Peyer's patch (tissue), 4 donors: ENCODE data around the gene ALG6. TPM values are rescaled to one million over a fixed set of nuclear protein-coding genes. Genes with fewer than 3 reads are reported as not detected.

Experiments used
- DNase-seq, 3 donors: peaks; one replicate each; pipeline ENCODE4 v3.0.0-alpha.2; 2017 to 2019
- H3K27ac ChIP-seq, 4 donors: fragments of 200-600 bp; sonication (generic); one replicate each; pipeline ENCODE4 v1.5.1; 2016 to 2019
- H3K27me3 ChIP-seq, 2 donors: fragments of 200-600 bp; sonication (generic); one replicate each; pipeline ENCODE4 v1.5.1; 2019
- H3K36me3 ChIP-seq, 3 donors: fragments of 200-600 bp; sonication (generic); one replicate each; pipeline ENCODE4 v1.5.1; 2016 to 2019
- H3K4me1 ChIP-seq, 4 donors: fragments of 200-600 bp; sonication (generic); one replicate each; pipeline ENCODE4 v1.5.1; 2016 to 2019
- H3K4me3 ChIP-seq, 4 donors: fragments of 200-600 bp; sonication (generic); 1 replicate in 3 of 4; 2 replicates in 1 of 4; pipeline ENCODE4 v1.5.1; 2016 to 2019; ENCODE audit warnings: mild to moderate bottlenecking in 1 of 4
- H3K9me3 ChIP-seq, 4 donors: fragments of 200-600 bp; sonication (generic); one replicate each; pipeline ENCODE4 v1.5.1; 2016 to 2019; ENCODE audit warnings: mild to moderate bottlenecking in 1 of 4
- POLR2A ChIP-seq, 2 donors: fragments of 450-650 bp; IDR thresholded peaks; one replicate each; pipeline ENCODE4 v1.5.1; 2017; ENCODE audit warnings: antibody characterized with exemption in 2 of 2, mild to moderate bottlenecking in 2 of 2, moderate library complexity in 2 of 2
- total RNA-seq, 4 donors: library from RNA; depleted of rRNA; stranded (reverse); fragments of >200 nt; gene quantifications; one replicate each; pipeline ENCODE4 v1.1.0, GENCODE V29; 2016
- TF ChIP-seq, protein P1 (sequence below), 6 experiments: fragments of 450-650 bp in 4 of 6; fragments of 200-600 bp in 2 of 6; sonication (generic) in 1 of 6; IDR thresholded peaks; one replicate each; pipeline ENCODE4 v1.5.1; 2017 to 2019; ENCODE audit warnings: antibody characterized with exemption in 6 of 6, mild to moderate bottlenecking in 3 of 6, moderate library complexity in 1 of 6

ALG6 gene
- total RNA-seq, 4 donors from 2014 or later = 10.8 to 46.2 (median 20.7) TPM

DNA sequence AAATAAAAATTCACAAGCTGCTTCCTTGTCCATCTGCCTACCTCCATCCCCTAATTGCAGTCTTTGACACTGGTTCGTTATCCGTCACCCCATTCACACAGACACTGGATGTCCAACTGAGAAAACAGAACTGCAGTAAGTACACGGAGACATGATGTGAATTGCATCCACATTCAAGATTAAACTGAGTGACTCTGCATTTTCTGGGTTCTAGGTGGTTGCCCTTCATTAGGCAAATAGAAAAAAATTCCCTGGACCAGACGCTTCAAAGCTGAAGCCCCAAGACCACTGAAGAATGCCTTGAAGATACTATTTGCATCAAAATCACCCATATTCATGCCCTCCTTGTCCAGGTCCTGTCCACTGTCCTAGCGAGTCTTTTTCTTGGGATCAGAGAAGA, 7.9 kb upstream of the ALG6 start:
- Histone ChIP-seq H3K4me3 (no peak overlapping the region), H3K27ac (no peak overlapping the region), H3K9me3 (no peaks in the 10 kb centered on the region), H3K4me1 (no peaks in the 10 kb centered on the region), H3K27me3 (no peaks in the 10 kb centered on the region), H3K36me3 (no peaks in the 10 kb centered on the region)
- no peak for DNase-seq
- TF ChIP-seq, protein P1, sequence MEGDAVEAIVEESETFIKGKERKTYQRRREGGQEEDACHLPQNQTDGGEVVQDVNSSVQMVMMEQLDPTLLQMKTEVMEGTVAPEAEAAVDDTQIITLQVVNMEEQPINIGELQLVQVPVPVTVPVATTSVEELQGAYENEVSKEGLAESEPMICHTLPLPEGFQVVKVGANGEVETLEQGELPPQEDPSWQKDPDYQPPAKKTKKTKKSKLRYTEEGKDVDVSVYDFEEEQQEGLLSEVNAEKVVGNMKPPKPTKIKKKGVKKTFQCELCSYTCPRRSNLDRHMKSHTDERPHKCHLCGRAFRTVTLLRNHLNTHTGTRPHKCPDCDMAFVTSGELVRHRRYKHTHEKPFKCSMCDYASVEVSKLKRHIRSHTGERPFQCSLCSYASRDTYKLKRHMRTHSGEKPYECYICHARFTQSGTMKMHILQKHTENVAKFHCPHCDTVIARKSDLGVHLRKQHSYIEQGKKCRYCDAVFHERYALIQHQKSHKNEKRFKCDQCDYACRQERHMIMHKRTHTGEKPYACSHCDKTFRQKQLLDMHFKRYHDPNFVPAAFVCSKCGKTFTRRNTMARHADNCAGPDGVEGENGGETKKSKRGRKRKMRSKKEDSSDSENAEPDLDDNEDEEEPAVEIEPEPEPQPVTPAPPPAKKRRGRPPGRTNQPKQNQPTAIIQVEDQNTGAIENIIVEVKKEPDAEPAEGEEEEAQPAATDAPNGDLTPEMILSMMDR (IDR thresholded peaks at IDR 0.05) = no peak
- no peak for TF ChIP-seq POLR2A (IDR thresholded peaks at IDR 0.05)

DNA sequence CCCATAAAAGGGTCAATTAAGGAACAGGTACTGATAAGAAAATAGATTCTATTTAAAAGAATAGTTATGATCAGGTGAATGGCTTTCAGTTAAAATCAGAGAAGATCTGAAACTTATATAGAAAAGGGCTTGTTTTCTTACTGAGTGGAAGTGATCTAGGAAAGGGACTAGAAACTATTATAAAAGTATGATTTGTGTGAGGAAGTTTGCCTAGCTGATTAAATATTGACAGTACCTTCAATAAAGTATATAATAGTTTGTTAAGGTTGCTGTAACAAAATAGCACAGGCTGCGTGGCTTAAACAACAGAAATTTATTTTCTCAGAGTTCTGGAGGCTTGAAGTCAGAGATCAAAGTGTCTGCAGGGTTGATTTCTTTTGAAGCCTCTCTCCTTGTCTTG, 5.4 kb upstream of the ALG6 start:
- no peak overlapping the region for H3K27ac ChIP-seq

DNA sequence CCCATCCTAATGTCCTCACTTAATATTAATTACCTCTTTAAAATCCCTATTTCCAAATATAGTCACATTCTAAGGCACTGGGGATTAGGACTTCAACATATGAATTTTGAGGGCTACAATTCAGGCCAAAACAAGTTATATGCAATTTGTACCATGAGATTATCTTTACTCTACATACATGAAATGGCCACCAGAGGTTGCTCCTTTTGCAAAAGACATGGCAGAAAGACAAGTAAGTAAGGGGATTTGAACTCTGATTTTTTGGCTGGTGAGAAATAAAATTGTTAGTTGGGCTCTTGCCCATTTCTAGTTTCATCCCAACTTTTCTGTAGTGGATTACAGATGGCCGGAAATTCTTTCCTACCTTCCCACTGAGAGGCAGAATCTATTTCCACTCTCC, 4.8 kb upstream of the ALG6 start:
- Histone ChIP-seq H3K4me1 (peaks cover 0 to 3% (median 0%) of the 10 kb centered on the region in 4 donors), H3K9me3 (no peaks in the 10 kb centered on the region), H3K36me3 (no peaks in the 10 kb centered on the region), H3K4me3 (no peak overlapping the region), H3K27ac (no peak overlapping the region), H3K27me3 (no peaks in the 10 kb centered on the region)
- DNase-seq = no peak
- TF ChIP-seq, protein P1 (IDR thresholded peaks at IDR 0.05) = no peak
- TF ChIP-seq POLR2A (IDR thresholded peaks at IDR 0.05) = no peak

More for the DNA sequence above, 5.4 kb upstream of the ALG6 start:
- Histone ChIP-seq H3K36me3 (no peaks in the 10 kb centered on the region), H3K4me3 (no peak overlapping the region), H3K9me3 (no peaks in the 10 kb centered on the region), H3K4me1 (peaks cover 0 to 3% (median 0%) of the 10 kb centered on the region in 4 donors), H3K27me3 (no peaks in the 10 kb centered on the region)
- TF ChIP-seq POLR2A (IDR thresholded peaks at IDR 0.05) = no peak
- TF ChIP-seq, protein P1 (IDR thresholded peaks at IDR 0.05) = no peak
- no peak for DNase-seq

DNA sequence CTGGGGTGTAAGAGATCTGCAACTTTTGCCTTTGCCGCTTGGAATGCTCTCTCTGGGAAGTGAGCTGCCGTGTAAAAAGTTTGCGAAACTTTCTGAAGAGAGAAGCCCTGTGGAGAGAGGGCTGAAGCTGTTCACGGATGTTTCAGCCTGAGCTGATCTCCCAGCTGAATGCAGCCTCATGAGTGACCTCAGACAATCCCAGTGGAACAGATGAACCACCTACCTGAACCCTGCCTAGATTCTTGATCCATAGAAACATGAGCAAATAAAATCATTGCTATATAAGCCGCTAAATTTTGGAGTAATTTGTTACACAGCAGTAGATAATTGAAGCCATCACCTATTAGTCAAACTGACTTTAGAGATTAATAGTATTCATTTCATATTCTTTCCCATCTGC, 4.4 kb upstream of the ALG6 start:
- no peak overlapping the region for H3K27ac ChIP-seq
- no peak for DNase-seq
- no peak overlapping the region for H3K4me3 ChIP-seq
- TF ChIP-seq, protein P1 (IDR thresholded peaks at IDR 0.05) = no peak
- no peak for TF ChIP-seq POLR2A (IDR thresholded peaks at IDR 0.05)
- no peaks in the 10 kb centered on the region for H3K27me3 ChIP-seq
- no peaks in the 10 kb centered on the region for H3K9me3 ChIP-seq
- peaks cover 0 to 3% (median under 1%) of the 10 kb centered on the region in 4 donors for H3K4me1 ChIP-seq
- H3K36me3 ChIP-seq = no peaks in the 10 kb centered on the region

DNA sequence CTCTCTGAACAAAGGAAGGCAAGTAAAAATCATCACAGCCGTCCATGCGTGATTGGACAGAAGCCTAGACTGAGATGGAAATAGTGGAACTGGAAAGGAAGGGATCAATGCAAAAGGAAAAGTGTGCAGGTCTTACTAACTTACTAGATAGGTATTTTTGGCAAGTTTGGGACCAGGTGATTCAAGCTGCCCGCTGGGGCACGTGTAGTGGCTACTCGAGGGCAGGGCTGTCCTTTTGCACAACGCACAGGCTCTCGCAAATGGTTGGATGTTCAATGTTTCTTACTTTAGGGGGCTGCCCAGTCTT, 566 bp upstream of the ALG6 start:
- Histone ChIP-seq H3K27ac (peak overlapping the region; percentile 76 to 89 (median 78)), H3K9me3 (no peaks in the 10 kb centered on the region), H3K4me1 (peaks cover 0 to 6% (median 2%) of the 10 kb centered on the region in 4 donors), H3K27me3 (no peaks in the 10 kb centered on the region), H3K4me3 (peak overlapping the region; percentile 79 to 91 (median 80)), H3K36me3 (peaks cover 0 to 11% (median 0%) of the 10 kb centered on the region in 3 donors)
- TF ChIP-seq, protein P1 (IDR thresholded peaks at IDR 0.05) = no peak
- TF ChIP-seq POLR2A (IDR thresholded peaks at IDR 0.05) = no peak
- no peak for DNase-seq

DNA sequence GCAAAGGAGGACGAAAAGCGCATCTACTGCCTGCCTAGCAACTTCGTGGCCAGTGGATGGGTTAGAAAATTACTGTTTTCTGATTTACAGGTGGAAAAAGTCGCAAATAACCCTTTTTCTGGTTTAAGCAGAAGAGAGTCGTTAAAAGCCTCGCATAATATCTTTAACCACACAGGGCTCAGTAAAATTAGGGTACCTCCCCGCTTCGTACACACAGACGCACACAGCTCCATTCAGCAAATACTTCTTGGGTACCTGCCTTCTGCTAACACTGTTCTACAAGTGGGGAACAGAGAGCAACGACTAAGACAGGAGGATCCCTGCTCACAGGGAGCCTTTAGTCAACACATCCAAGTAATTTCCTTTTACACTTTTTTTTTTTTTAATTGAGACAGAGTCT, 704 bp downstream of the ALG6 start:
- Histone ChIP-seq H3K27ac (peak overlapping the region; percentile 76 to 89 (median 78)), H3K4me3 (peak overlapping the region; percentile 79 to 91 (median 80)), H3K27me3 (no peaks in the 10 kb centered on the region), H3K36me3 (peaks cover 0 to 11% (median 0%) of the 10 kb centered on the region in 3 donors), H3K9me3 (no peaks in the 10 kb centered on the region), H3K4me1 (peaks cover 0 to 6% (median 2%) of the 10 kb centered on the region in 4 donors)
- no peak for TF ChIP-seq POLR2A (IDR thresholded peaks at IDR 0.05)
- TF ChIP-seq, protein P1 (IDR thresholded peaks at IDR 0.05) = no peak
- no peak for DNase-seq
